Endothelial cell of umbilical vein (primary cell): ENCODE measurements around the gene ANAPC1. TPM values are rescaled to one million over a fixed set of nuclear protein-coding genes. Genes with fewer than 3 reads are reported as not detected.

Experiments
- BruUV-seq: library from RNA; stranded (reverse); fragments of 400-500 nt; replicated peaks from 2 replicates; lab custom pipeline; 2021; lab: Mats Ljungman, UMichigan
- CTCF ChIA-PET: fragments of 300-600, 350-600 bp; sonication (Branson Sonifier 250); formaldehyde crosslinking; loops from one replicate; lab custom pipeline; 2021; ENCODE audit warnings: antibody characterized with exemption, inconsistent platforms; lab: Charles Lee
- POLR2A ChIA-PET: fragments of 300-600, 350-600 bp; sonication (Branson Sonifier 250); formaldehyde crosslinking; loops from one replicate; lab custom pipeline; 2021; ENCODE audit warnings: antibody characterized with exemption, inconsistent platforms; lab: Charles Lee
- DNase-seq: peaks from one replicate; pipeline ENCODE4 v3.0.0-alpha.2; 2011; ENCODE audit warnings: low read depth, low spot score
- FAIRE-seq: peaks from 2 replicates; lab custom pipeline; 2011; peaks lifted over from hg19 to GRCh38; lab: Jason Lieb, UNC
- H2AFZ ChIP-seq: 2 replicates; pipeline ENCODE4 v1.6.0; 2012; ENCODE audit warnings: low read depth, low read length, control low read depth, inconsistent platforms
- H3K27ac ChIP-seq: 2 replicates; pipeline ENCODE4 v1.5.1; 2011; ENCODE audit warnings: low read depth, mild to moderate bottlenecking, control low read depth, low read length, moderate library complexity; ENCODE audit not compliant: insufficient read depth
- H3K27me3 ChIP-seq, 2 experiments: 2 replicates each; pipeline versions ENCODE4 v1.6.0 to v1.6.1; 2011; ENCODE audit warnings: low read length in 2 of 2, mixed read lengths in 1 of 2; ENCODE audit not compliant: control insufficient read depth in 2 of 2, insufficient read depth in 2 of 2
- H3K36me3 ChIP-seq, 2 experiments: 2 replicates in 1 of 2; 3 replicates in 1 of 2; pipeline ENCODE4 v1.5.1; 2011; ENCODE audit warnings: low read length in 2 of 2, mild to moderate bottlenecking in 1 of 2, moderate library complexity in 1 of 2; ENCODE audit not compliant: control insufficient read depth in 2 of 2, insufficient read depth in 2 of 2; ENCODE audit errors: extremely low read depth in 1 of 2
- H3K4me1 ChIP-seq: 3 replicates; pipeline ENCODE4 v1.5.1; 2011; ENCODE audit warnings: mild to moderate bottlenecking, low read length; ENCODE audit not compliant: control insufficient read depth, insufficient read depth; ENCODE audit errors: extremely low read depth
- H3K4me2 ChIP-seq: 2 replicates; pipeline ENCODE4 v1.6.1; 2011; ENCODE audit warnings: low read length, control low read depth, mixed read lengths; ENCODE audit not compliant: insufficient read depth
- H3K4me3 ChIP-seq, 3 experiments: fragments of 200-600 bp in 1 of 3; sonication (generic), shearing (Covaris generic) in 1 of 3; replicated peaks in 1 of 3; 2 replicates each; pipeline ENCODE4 v1.5.1; 2011 to 2016; ENCODE audit warnings: control low read depth in 3 of 3, low read length in 3 of 3, mild to moderate bottlenecking in 2 of 3, inconsistent platforms in 1 of 3, low read depth in 1 of 3, moderate library complexity in 1 of 3; ENCODE audit not compliant: insufficient read depth in 1 of 3
- H3K79me2 ChIP-seq: 2 replicates; pipeline ENCODE4 v1.6.0; 2012; ENCODE audit warnings: low read length, inconsistent platforms; ENCODE audit not compliant: control insufficient read depth, insufficient read depth
- H3K9ac ChIP-seq: replicated peaks from 2 replicates; pipeline ENCODE3; 2011; ENCODE audit warnings: low read length, control low read depth; ENCODE audit not compliant: insufficient read depth; ENCODE audit errors: extremely low read depth
- H3K9me1 ChIP-seq: replicated peaks from 3 replicates; pipeline ENCODE4 v1.6.0; 2011; ENCODE audit warnings: mild to moderate bottlenecking, low read length; ENCODE audit not compliant: control insufficient read depth, insufficient read depth; ENCODE audit errors: extremely low read depth
- H3K9me3 ChIP-seq: replicated peaks from 2 replicates; pipeline ENCODE4 v1.5.1; 2012; ENCODE audit warnings: low read length, inconsistent platforms; ENCODE audit not compliant: control insufficient read depth, insufficient read depth
- H4K20me1 ChIP-seq: replicated peaks from 2 replicates; pipeline ENCODE3; 2011; ENCODE audit warnings: mild to moderate bottlenecking, low read length; ENCODE audit not compliant: control insufficient read depth, insufficient read depth; ENCODE audit errors: extremely low read depth
- EZH2 ChIP-seq: IDR thresholded peaks from 2 replicates; pipeline ENCODE4 v1.6.1; 2012; ENCODE audit warnings: borderline replicate concordance, low read depth, mild to moderate bottlenecking, moderate library complexity, low read length, inconsistent platforms; ENCODE audit not compliant: severe bottlenecking
- FOS ChIP-seq: IDR thresholded peaks from 2 replicates; pipeline ENCODE4 v1.6.1; 2011; ENCODE audit warnings: mild to moderate bottlenecking, low read length, moderate library complexity, borderline replicate concordance; ENCODE audit not compliant: insufficient read depth
- GATA2 ChIP-seq: IDR thresholded peaks from 2 replicates; pipeline ENCODE4 v1.7.0; 2011; ENCODE audit warnings: low read depth, mild to moderate bottlenecking, moderate library complexity, mixed read lengths, low read length; ENCODE audit not compliant: insufficient read length, insufficient read depth
- JUN ChIP-seq: IDR thresholded peaks from 2 replicates; pipeline ENCODE4 v1.6.1; 2011; ENCODE audit warnings: borderline replicate concordance, low read depth; ENCODE audit not compliant: insufficient read length, insufficient read depth
- MYC ChIP-seq: IDR thresholded peaks from one replicate; pipeline ENCODE4 v1.6.1; 2011; ENCODE audit warnings: mild to moderate bottlenecking, low read depth, low read length
- POLR2A ChIP-seq: IDR thresholded peaks from 2 replicates; pipeline ENCODE4 v1.6.1; 2012; ENCODE audit warnings: low read depth, mild to moderate bottlenecking, control low read depth, low read length
- POLR2AphosphoS5 ChIP-seq: IDR thresholded peaks from 2 replicates; pipeline ENCODE4 v1.6.1; 2012; ENCODE audit warnings: low read depth, mild to moderate bottlenecking, control low read depth, low read length, moderate library complexity; ENCODE audit not compliant: insufficient read depth
- dilution Hi-C: fragments of 300-500 bp; cut with MboI; formaldehyde crosslinking; loops from one replicate; pipeline ENCODE4 v1.15.0; 2019; ENCODE audit warnings: low sequenced_read_pairs; ENCODE audit not compliant: extremely low pct_ligation_motif_present
- intact Hi-C: fragments of 100-400 bp; cut with micrococcal nuclease; formaldehyde crosslinking; loops from one replicate; pipeline ENCODE4 v1.10.0; 2022
- polyA plus RNA-seq, 4 experiments: library from polyadenylated mRNA; depleted of rRNA in 3 of 4; stranded (reverse) in 3 of 4; unstranded in 1 of 4; fragments of >200 nt; gene quantifications; 2 replicates each; pipeline versions ENCODE4 v1.2.1 to v1.2.3, GENCODE V29; 2011 to 2012; ENCODE audit warnings: missing spikeins in 1 of 4
- total RNA-seq: library from RNA; stranded (reverse); gene quantifications from 2 replicates; pipeline ENCODE4 v1.2.3, GENCODE V29; 2021
- TF ChIP-seq, protein P1 (sequence below), 2 donors: IDR thresholded peaks; 1 replicate in 1 of 2; 2 replicates in 1 of 2; pipeline ENCODE4 v1.5.1; 2011; ENCODE audit warnings: low read length in 2 of 2, mild to moderate bottlenecking in 2 of 2, moderate library complexity in 2 of 2, control low read depth in 1 of 2, inconsistent platforms in 1 of 2, low read depth in 1 of 2; ENCODE audit not compliant: insufficient read depth in 1 of 2; ENCODE audit errors: extremely low read depth in 1 of 2
- TF ChIP-seq, protein P2 (sequence below): IDR thresholded peaks from 2 replicates; pipeline ENCODE4 v1.6.1; 2011; ENCODE audit not compliant: insufficient read depth, insufficient read length

ANAPC1 gene
- total and polyA plus RNA-seq, 2 donors (not counting 3 experiments of a cell fraction or from before 2014, with no cell fraction given): 21.9 to 61.5 TPM

DNA sequence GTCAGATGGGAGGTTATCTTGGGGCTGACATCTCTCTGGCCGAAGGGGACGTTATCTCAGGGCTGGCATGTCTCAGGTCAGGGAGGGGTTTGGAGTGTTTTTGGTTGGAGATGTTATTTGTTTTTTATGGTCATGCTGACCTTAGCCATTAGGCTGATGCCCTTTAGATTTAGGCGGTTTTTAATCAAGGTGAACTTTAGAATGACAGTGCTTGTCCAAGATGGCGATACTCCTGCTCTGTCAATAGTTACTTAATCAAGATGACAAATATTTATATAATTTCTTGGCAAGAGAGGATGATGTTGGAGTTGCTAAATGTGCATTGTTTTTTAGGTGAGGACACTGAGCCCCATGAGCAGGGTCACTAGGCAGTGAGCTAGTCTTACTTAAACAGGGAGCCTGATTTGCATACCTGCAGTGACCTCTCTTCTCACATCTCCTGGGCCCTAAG, 48.9 kb upstream of the ANAPC1 start:
- Histone ChIP-seq H3K9me1 (no peaks in the 10 kb centered on the region), H3K27me3 (no peaks in the 10 kb centered on the region), H4K20me1 (no peaks in the 10 kb centered on the region), H2AFZ (no peak overlapping the region), H3K36me3 (peaks cover 0 to 3% of the 10 kb centered on the region in 2 experiments), H3K4me2 (no peak overlapping the region), H3K79me2 (peaks cover 5% of the 10 kb centered on the region), H3K4me1 (peaks cover 25% of the 10 kb centered on the region), H3K9me3 (no peaks in the 10 kb centered on the region), H3K27ac (no peak overlapping the region), H3K9ac (no peak overlapping the region), H3K4me3 (no peak overlapping the region)
- intact Hi-C loops: no loop called here
- TF ChIP-seq, protein P1, sequence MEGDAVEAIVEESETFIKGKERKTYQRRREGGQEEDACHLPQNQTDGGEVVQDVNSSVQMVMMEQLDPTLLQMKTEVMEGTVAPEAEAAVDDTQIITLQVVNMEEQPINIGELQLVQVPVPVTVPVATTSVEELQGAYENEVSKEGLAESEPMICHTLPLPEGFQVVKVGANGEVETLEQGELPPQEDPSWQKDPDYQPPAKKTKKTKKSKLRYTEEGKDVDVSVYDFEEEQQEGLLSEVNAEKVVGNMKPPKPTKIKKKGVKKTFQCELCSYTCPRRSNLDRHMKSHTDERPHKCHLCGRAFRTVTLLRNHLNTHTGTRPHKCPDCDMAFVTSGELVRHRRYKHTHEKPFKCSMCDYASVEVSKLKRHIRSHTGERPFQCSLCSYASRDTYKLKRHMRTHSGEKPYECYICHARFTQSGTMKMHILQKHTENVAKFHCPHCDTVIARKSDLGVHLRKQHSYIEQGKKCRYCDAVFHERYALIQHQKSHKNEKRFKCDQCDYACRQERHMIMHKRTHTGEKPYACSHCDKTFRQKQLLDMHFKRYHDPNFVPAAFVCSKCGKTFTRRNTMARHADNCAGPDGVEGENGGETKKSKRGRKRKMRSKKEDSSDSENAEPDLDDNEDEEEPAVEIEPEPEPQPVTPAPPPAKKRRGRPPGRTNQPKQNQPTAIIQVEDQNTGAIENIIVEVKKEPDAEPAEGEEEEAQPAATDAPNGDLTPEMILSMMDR (IDR thresholded peaks at IDR 0.05; ENCODE audit: extremely low read depth in 1 of 2, insufficient read depth in 1 of 2, low read depth in 1 of 2, low read length in 2 of 2): no peak
- no peak for TF ChIP-seq GATA2
- TF ChIP-seq FOS: no peak
- no peak for TF ChIP-seq JUN
- no peak for TF ChIP-seq POLR2AphosphoS5
- no peak for TF ChIP-seq MYC
- no peak for TF ChIP-seq EZH2
- no peak for TF ChIP-seq POLR2A
- TF ChIP-seq, protein P2, sequence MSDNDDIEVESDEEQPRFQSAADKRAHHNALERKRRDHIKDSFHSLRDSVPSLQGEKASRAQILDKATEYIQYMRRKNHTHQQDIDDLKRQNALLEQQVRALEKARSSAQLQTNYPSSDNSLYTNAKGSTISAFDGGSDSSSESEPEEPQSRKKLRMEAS: no peak
- BruUV-seq: no TSS peak
- no peak for FAIRE-seq
- ChIA-PET CTCF (no interaction called here), POLR2A (no interaction called here)
- no peak for DNase-seq
- dilution Hi-C loops: no loop called here
